ENCODE data around the gene FGD5. TPM values are rescaled to one million over a fixed set of nuclear protein-coding genes. Genes with fewer than 3 reads are reported as not detected.

Gene FGD5
- total RNA-seq, 1 donor from 2014 or later = 3.2 TPM

DNA sequence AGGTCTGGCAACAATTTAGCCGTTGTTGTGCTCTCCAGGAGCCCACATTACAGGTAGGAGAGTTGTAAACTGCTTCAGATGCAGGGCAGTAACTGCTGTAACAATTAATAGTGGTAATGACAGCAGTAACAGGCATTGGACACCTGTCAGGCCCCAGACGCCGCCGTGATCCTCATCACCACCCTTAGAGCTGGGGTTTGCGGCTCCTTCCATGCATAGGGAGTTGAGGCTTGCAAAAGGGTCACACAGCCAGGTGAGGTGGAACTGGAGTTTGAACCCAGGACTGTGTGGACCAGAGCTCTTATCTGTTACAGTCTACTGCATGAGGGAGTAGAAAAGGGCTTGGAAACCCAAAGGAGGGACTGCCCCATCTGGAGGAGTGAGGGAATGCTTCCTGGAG, 101.8 kb downstream of the FGD5 start:
- DNase-seq (ENCODE audit: low spot score in 2 of 2, unreplicated experiment in 2 of 2) = no peak
- no peaks in the 10 kb centered on the region for H3K36me3 Mint-ChIP-seq
- no peaks in the 10 kb centered on the region for H3K4me1 Mint-ChIP-seq
- H3K27ac Mint-ChIP-seq = no peak overlapping the region
- no peaks in the 10 kb centered on the region for H3K9me3 Mint-ChIP-seq
- no peak overlapping the region for H3K4me3 Mint-ChIP-seq
- TF ChIP-seq, protein P1, sequence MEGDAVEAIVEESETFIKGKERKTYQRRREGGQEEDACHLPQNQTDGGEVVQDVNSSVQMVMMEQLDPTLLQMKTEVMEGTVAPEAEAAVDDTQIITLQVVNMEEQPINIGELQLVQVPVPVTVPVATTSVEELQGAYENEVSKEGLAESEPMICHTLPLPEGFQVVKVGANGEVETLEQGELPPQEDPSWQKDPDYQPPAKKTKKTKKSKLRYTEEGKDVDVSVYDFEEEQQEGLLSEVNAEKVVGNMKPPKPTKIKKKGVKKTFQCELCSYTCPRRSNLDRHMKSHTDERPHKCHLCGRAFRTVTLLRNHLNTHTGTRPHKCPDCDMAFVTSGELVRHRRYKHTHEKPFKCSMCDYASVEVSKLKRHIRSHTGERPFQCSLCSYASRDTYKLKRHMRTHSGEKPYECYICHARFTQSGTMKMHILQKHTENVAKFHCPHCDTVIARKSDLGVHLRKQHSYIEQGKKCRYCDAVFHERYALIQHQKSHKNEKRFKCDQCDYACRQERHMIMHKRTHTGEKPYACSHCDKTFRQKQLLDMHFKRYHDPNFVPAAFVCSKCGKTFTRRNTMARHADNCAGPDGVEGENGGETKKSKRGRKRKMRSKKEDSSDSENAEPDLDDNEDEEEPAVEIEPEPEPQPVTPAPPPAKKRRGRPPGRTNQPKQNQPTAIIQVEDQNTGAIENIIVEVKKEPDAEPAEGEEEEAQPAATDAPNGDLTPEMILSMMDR (IDR thresholded peaks at IDR 0.05; ENCODE audit: unreplicated experiment) = no peak
- H3K27me3 Mint-ChIP-seq (ENCODE audit: low read depth) = peaks cover 18% of the 10 kb centered on the region

DNA sequence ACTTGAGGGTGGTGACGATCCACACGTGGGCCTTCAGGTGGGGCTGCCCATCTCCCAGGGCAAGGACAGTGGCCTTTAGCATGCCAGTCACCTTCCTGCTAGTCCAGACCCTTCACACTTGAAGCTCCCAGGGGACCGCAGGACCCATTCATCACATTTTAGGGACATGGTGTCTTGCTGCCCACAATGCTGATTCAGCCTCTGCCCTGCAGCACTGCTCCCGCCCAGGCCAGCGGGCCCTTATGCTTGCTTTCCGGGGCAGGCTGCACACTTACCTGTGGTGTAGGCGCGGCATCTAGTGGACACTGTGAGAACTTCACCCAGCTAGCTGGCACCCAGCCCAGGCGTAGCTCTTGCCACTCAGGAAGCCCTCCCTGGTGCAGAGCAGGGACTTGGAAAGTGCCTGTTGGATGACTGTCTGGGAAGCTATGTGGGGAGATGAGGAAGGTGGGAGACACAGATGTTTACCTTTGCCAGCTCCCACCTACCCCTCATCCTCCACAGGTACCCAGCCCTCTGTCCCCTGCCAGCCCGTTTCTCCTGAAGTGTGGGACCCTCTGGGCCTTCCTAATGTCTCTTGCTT, 102.4 kb downstream of the FGD5 start:
- DNase-seq (ENCODE audit: low spot score in 2 of 2, unreplicated experiment in 2 of 2) = peak; percentile 78 to 95
- Mint-ChIP-seq H3K9me3 (no peaks in the 10 kb centered on the region), H3K4me3 (no peak overlapping the region), H3K36me3 (no peaks in the 10 kb centered on the region), H3K27me3 (ENCODE audit: low read depth) (peaks cover 18% of the 10 kb centered on the region), H3K27ac (no peak overlapping the region), H3K4me1 (peaks cover 1% of the 10 kb centered on the region)
- TF ChIP-seq, protein P1 (IDR thresholded peaks at IDR 0.05; ENCODE audit: unreplicated experiment) = peak; percentile 98

DNA sequence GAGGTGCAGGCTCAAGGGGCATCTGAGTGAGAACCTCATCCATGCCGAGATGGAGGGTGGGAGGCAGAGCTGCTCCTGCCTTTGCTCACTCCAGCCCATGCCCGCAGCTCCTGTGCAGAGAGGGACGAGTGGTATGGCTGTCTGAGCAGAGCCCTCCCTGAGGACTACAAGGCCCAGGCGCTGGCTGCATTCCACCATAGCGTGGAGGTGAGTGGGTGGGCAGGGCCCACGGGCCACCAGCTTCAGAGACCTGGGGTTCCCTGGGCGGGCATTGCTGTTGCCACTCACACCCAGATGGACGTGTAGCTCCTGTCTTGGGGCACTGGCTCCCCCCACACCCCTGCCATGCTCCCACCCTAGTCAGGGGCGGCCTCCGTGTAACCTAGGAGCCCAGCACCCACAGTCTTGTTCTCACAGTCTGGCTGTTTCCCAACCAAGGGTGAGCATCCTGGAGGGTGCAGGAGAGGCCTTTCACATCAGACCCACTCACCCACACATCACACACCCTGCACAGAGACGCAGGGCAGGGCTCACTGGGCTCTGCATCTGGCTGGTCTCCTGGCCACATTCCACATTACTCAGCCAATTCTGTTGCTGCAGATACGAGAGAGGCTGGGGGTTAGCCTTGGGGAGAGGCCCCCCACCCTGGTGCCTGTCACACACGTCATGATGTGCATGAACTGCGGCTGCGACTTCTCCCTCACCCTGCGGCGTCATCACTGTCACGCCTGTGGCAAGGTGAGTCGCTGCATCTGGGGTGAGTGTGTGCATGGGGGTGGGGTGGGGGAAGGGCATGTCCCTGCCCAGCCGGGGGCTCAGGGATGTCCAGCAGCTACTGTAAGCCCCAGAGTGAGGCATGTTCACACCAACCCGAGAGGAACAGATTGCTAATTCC, 103.3 kb downstream of the FGD5 start:
- no peak overlapping the region for H3K27ac Mint-ChIP-seq
- peaks cover 6% of the 10 kb centered on the region for H3K4me1 Mint-ChIP-seq
- peaks cover 12% of the 10 kb centered on the region for H3K27me3 Mint-ChIP-seq (ENCODE audit: low read depth)

DNA sequence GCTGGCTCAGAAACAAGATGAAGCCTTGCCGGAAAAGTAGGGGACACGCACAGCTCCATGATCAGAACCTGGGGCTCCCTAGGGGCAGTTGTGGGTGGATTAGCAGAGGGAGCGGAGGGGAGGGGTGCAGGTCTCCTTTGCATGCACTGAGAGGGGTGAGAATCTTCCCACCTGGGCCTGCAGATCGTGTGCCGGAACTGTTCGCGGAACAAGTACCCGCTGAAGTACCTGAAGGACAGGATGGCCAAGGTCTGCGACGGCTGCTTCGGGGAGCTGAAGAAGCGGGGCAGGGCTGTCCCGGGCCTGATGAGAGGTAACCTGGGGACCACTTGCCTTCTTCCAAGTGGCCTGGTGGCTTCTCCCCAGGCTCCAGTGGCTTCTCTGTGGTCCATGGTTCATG, 104.1 kb downstream of the FGD5 start:
- DNase-seq (ENCODE audit: low spot score in 2 of 2, unreplicated experiment in 2 of 2) = no peak
- TF ChIP-seq, protein P1 (IDR thresholded peaks at IDR 0.05; ENCODE audit: unreplicated experiment) = no peak
- Mint-ChIP-seq H3K27me3 (ENCODE audit: low read depth) (peaks cover 5% of the 10 kb centered on the region), H3K4me1 (peaks cover 6% of the 10 kb centered on the region), H3K4me3 (no peak overlapping the region), H3K27ac (no peak overlapping the region), H3K36me3 (no peaks in the 10 kb centered on the region), H3K9me3 (no peaks in the 10 kb centered on the region)

More for the DNA sequence above, 103.3 kb downstream of the FGD5 start:
- Mint-ChIP-seq H3K9me3 (no peaks in the 10 kb centered on the region), H3K36me3 (no peaks in the 10 kb centered on the region), H3K4me3 (no peak overlapping the region)
- DNase-seq (ENCODE audit: low spot score in 2 of 2, unreplicated experiment in 2 of 2) = no peak
- TF ChIP-seq, protein P1 (IDR thresholded peaks at IDR 0.05; ENCODE audit: unreplicated experiment) = no peak

DNA sequence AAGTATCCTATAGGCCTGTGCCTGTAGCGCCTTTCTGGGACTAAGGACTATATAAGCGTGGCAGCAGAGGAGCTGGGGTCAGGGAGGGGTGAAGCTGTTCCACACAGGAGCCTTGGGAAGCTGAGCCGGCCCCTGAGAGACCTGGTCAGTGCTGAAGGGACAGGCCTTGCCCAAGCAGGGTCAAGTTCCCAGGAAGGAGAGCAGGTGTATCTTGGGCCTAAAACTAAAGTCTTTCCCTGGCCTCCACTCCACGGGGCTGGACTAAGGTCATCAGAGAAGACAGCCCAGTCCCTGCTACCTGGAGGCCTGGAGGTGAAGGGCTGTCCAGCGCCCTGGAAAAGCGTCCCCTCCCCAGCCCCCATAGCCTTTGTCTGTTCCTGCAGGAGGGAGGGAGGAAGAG, 104.7 kb downstream of the FGD5 start:
- TF ChIP-seq, protein P1 (IDR thresholded peaks at IDR 0.05; ENCODE audit: unreplicated experiment) = no peak
- DNase-seq (ENCODE audit: low spot score in 2 of 2, unreplicated experiment in 2 of 2) = no peak
- no peaks in the 10 kb centered on the region for H3K36me3 Mint-ChIP-seq
- H3K27me3 Mint-ChIP-seq (ENCODE audit: low read depth) = peaks cover 2% of the 10 kb centered on the region
- no peak overlapping the region for H3K4me3 Mint-ChIP-seq
- no peak overlapping the region for H3K27ac Mint-ChIP-seq
- H3K4me1 Mint-ChIP-seq = peaks cover 6% of the 10 kb centered on the region
- no peaks in the 10 kb centered on the region for H3K9me3 Mint-ChIP-seq
